ENCODE measurements around the gene BIN1.

DNA sequence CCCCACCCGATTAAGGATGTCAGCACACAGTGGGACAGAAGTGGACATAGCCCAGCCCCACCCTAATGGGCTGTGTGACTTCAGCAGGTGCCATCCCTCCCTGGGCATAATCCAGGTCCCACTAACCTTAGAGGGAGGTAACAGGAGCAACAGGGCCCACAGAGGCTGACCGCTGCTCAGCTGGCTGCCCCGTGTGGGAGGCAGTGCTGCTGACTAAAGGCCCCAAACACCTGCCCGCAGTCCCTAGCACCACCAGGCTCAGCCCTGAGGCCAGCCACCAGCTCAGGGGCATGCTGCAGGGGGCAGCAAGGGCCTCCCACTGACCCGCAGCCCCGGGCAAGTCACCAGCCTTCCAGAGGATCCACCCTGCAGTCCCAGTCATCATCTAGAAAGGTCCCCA is 14.6 kb downstream of the BIN1 start:
- TF ChIP-seq, protein P1, sequence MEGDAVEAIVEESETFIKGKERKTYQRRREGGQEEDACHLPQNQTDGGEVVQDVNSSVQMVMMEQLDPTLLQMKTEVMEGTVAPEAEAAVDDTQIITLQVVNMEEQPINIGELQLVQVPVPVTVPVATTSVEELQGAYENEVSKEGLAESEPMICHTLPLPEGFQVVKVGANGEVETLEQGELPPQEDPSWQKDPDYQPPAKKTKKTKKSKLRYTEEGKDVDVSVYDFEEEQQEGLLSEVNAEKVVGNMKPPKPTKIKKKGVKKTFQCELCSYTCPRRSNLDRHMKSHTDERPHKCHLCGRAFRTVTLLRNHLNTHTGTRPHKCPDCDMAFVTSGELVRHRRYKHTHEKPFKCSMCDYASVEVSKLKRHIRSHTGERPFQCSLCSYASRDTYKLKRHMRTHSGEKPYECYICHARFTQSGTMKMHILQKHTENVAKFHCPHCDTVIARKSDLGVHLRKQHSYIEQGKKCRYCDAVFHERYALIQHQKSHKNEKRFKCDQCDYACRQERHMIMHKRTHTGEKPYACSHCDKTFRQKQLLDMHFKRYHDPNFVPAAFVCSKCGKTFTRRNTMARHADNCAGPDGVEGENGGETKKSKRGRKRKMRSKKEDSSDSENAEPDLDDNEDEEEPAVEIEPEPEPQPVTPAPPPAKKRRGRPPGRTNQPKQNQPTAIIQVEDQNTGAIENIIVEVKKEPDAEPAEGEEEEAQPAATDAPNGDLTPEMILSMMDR (IDR thresholded peaks at IDR 0.05), result no peak
- TF ChIP-seq POLR2A (IDR thresholded peaks at IDR 0.05), result no peak
